Measurements from ENCODE around the gene MDFI.

DNA sequence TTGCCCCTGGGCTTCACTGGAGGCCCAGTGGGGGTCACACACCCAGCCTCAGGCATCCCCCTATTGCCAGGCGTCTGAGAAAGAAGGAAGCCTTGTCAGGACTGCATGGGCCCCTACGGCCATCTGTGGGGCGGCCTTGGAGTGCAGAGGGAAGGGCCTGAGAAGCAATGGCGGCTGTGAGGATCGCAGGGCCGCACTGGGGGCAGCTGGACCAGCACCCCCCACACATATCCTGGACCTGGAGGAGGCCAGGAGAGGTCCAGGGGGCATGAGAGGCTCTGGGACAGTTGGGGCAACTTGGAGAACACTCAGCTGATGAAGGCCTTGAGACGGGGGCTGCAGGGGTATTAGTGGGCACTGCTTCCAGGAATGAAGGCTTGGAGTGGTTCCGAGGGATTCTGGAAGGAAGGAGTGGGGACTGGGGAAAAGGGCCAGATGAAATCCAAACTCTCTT, 16.5 kb downstream of the MDFI start:
- TF ChIP-seq, protein P1, sequence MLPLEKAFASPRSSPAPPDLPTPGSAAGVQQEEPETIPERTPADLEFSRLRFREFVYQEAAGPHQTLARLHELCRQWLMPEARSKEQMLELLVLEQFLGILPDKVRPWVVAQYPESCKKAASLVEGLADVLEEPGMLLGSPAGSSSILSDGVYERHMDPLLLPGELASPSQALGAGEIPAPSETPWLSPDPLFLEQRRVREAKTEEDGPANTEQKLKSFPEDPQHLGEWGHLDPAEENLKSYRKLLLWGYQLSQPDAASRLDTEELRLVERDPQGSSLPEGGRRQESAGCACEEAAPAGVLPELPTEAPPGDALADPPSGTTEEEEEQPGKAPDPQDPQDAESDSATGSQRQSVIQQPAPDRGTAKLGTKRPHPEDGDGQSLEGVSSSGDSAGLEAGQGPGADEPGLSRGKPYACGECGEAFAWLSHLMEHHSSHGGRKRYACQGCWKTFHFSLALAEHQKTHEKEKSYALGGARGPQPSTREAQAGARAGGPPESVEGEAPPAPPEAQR (CRISPR knock-in tag; IDR thresholded peaks at IDR 0.05): no peak
- TF ChIP-seq, protein P2, sequence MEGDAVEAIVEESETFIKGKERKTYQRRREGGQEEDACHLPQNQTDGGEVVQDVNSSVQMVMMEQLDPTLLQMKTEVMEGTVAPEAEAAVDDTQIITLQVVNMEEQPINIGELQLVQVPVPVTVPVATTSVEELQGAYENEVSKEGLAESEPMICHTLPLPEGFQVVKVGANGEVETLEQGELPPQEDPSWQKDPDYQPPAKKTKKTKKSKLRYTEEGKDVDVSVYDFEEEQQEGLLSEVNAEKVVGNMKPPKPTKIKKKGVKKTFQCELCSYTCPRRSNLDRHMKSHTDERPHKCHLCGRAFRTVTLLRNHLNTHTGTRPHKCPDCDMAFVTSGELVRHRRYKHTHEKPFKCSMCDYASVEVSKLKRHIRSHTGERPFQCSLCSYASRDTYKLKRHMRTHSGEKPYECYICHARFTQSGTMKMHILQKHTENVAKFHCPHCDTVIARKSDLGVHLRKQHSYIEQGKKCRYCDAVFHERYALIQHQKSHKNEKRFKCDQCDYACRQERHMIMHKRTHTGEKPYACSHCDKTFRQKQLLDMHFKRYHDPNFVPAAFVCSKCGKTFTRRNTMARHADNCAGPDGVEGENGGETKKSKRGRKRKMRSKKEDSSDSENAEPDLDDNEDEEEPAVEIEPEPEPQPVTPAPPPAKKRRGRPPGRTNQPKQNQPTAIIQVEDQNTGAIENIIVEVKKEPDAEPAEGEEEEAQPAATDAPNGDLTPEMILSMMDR (IDR thresholded peaks at IDR 0.05): no peak
- TF ChIP-seq, protein P3, sequence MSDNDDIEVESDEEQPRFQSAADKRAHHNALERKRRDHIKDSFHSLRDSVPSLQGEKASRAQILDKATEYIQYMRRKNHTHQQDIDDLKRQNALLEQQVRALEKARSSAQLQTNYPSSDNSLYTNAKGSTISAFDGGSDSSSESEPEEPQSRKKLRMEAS (CRISPR knock-in tag; IDR thresholded peaks at IDR 0.05): no peak
- TF ChIP-seq NFYB (CRISPR knock-in tag; conservative IDR thresholded peaks at IDR 0.05; ENCODE audit: low read depth): no peak
- no peak for TF ChIP-seq ELF4 (CRISPR knock-in tag; IDR thresholded peaks at IDR 0.05; ENCODE audit: low read depth)
- no peak for TF ChIP-seq IRF1 (CRISPR knock-in tag; IDR thresholded peaks at IDR 0.05)
- no peak for TF ChIP-seq NR3C1 (CRISPR knock-in tag; conservative IDR thresholded peaks at IDR 0.05; ENCODE audit: low read depth)
- TF ChIP-seq, protein P4, sequence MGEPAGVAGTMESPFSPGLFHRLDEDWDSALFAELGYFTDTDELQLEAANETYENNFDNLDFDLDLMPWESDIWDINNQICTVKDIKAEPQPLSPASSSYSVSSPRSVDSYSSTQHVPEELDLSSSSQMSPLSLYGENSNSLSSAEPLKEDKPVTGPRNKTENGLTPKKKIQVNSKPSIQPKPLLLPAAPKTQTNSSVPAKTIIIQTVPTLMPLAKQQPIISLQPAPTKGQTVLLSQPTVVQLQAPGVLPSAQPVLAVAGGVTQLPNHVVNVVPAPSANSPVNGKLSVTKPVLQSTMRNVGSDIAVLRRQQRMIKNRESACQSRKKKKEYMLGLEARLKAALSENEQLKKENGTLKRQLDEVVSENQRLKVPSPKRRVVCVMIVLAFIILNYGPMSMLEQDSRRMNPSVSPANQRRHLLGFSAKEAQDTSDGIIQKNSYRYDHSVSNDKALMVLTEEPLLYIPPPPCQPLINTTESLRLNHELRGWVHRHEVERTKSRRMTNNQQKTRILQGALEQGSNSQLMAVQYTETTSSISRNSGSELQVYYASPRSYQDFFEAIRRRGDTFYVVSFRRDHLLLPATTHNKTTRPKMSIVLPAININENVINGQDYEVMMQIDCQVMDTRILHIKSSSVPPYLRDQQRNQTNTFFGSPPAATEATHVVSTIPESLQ (CRISPR knock-in tag; IDR thresholded peaks at IDR 0.05): no peak
- TF ChIP-seq TCF7 (CRISPR knock-in tag; IDR thresholded peaks at IDR 0.05; ENCODE audit: low read depth): no peak
- TF ChIP-seq, protein P5, sequence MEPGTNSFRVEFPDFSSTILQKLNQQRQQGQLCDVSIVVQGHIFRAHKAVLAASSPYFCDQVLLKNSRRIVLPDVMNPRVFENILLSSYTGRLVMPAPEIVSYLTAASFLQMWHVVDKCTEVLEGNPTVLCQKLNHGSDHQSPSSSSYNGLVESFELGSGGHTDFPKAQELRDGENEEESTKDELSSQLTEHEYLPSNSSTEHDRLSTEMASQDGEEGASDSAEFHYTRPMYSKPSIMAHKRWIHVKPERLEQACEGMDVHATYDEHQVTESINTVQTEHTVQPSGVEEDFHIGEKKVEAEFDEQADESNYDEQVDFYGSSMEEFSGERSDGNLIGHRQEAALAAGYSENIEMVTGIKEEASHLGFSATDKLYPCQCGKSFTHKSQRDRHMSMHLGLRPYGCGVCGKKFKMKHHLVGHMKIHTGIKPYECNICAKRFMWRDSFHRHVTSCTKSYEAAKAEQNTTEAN (CRISPR knock-in tag; IDR thresholded peaks at IDR 0.05): no peak
- TF ChIP-seq NFATC4 (CRISPR knock-in tag; IDR thresholded peaks at IDR 0.05): no peak
- TF ChIP-seq, protein P6, sequence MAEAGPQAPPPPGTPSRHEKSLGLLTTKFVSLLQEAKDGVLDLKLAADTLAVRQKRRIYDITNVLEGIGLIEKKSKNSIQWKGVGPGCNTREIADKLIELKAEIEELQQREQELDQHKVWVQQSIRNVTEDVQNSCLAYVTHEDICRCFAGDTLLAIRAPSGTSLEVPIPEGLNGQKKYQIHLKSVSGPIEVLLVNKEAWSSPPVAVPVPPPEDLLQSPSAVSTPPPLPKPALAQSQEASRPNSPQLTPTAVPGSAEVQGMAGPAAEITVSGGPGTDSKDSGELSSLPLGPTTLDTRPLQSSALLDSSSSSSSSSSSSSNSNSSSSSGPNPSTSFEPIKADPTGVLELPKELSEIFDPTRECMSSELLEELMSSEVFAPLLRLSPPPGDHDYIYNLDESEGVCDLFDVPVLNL (CRISPR knock-in tag; IDR thresholded peaks at IDR 0.05; ENCODE audit: borderline replicate concordance, low read depth): no peak
- no peak for TF ChIP-seq AR (CRISPR knock-in tag; IDR thresholded peaks at IDR 0.05)
- TF ChIP-seq, protein P7, sequence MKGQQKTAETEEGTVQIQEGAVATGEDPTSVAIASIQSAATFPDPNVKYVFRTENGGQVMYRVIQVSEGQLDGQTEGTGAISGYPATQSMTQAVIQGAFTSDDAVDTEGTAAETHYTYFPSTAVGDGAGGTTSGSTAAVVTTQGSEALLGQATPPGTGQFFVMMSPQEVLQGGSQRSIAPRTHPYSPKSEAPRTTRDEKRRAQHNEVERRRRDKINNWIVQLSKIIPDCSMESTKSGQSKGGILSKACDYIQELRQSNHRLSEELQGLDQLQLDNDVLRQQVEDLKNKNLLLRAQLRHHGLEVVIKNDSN (CRISPR knock-in tag; IDR thresholded peaks at IDR 0.05): no peak
